Astrocyte (in vitro differentiated cells and primary cell): ENCODE data around the gene NCBP1.

Source experiments
- CTCF ChIP-seq: IDR thresholded peaks from 2 replicates; pipeline ENCODE4 v1.5.1; 2011; ENCODE audit warnings: low read depth, mild to moderate bottlenecking, inconsistent platforms, low read length, moderate library complexity; ENCODE audit not compliant: insufficient read depth
- EZH2 ChIP-seq: IDR thresholded peaks from 2 replicates; pipeline ENCODE4 v1.6.1; 2012; ENCODE audit warnings: mild to moderate bottlenecking, low read length, inconsistent platforms; ENCODE audit not compliant: insufficient read depth

- TF ChIP-seq CTCF (no peak), EZH2 (no peak)
Measured at GRCh38 chr9:97629156-97629555, 4.5 kb upstream of the NCBP1 start.
